Neutrophil (primary cell): ENCODE results near the gene MTMR2.

Experiments used
- H3K27ac ChIP-seq: fragments of 200-600 bp; sonication (generic); 2 replicates; pipeline ENCODE4 v1.5.1; 2016; ENCODE audit warnings: mild to moderate bottlenecking, moderate library complexity
- H3K27me3 ChIP-seq: fragments of 200-600 bp; sonication (generic); 2 replicates; pipeline ENCODE4 v1.6.0; 2016; ENCODE audit warnings: mild to moderate bottlenecking
- H3K36me3 ChIP-seq: fragments of 200-600 bp; sonication (generic); 2 replicates; pipeline ENCODE4 v1.5.1; 2017
- H3K4me1 ChIP-seq, 2 experiments: fragments of 200-600 bp in 1 of 2; sonication (generic) in 1 of 2; 1 replicate in 1 of 2; 2 replicates in 1 of 2; pipeline versions ENCODE4 v1.5.1 to v1.6.1; 2013 to 2016; ENCODE audit warnings: low read depth in 1 of 2, low read length in 1 of 2, mild to moderate bottlenecking in 1 of 2, moderate library complexity in 1 of 2; ENCODE audit not compliant: control insufficient read depth in 1 of 2, insufficient read depth in 1 of 2
- H3K4me3 ChIP-seq, 2 experiments: fragments of 200-600 bp in 1 of 2; sonication (generic) in 1 of 2; 1 replicate in 1 of 2; 2 replicates in 1 of 2; pipeline ENCODE4 v1.5.1; 2013 to 2016; ENCODE audit warnings: low read depth in 1 of 2, low read length in 1 of 2, mild to moderate bottlenecking in 1 of 2, moderate library complexity in 1 of 2
- H3K9me3 ChIP-seq: fragments of 200-600 bp; sonication (generic); 2 replicates; pipeline ENCODE4 v1.5.1; 2016
- TF ChIP-seq, protein P1 (sequence below): fragments of 200-600 bp; sonication (generic); IDR thresholded peaks from 2 replicates; pipeline ENCODE4 v1.5.1; 2016; ENCODE audit warnings: antibody characterized with exemption

MTMR2 gene

DNA sequence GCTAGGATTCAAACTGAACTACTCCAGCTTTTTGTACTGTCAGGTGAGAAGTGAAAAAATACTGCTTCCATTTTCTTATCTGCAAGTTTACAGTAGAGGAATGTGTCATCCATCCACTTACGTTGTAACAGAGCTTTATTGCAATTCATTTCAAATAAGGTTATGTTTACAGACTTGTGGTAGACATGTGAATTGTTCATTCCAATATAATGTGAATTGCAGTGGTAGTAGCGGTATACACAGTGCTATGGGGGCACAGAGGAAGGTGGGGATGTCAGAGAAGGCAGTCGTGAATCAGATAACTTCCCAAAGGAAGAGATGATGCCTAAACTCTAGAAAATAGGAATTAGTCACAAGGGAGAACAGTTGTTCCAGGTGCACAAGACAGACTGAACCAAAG, 91.1 kb downstream of the MTMR2 start:
- Histone ChIP-seq H3K9me3 (no peaks in the 10 kb centered on the region), H3K27ac (no peak overlapping the region), H3K4me3 (no peak overlapping the region), H3K4me1 (no peaks in the 10 kb centered on the region), H3K36me3 (peaks cover 74% of the 10 kb centered on the region), H3K27me3 (no peaks in the 10 kb centered on the region)
- TF ChIP-seq, protein P1, sequence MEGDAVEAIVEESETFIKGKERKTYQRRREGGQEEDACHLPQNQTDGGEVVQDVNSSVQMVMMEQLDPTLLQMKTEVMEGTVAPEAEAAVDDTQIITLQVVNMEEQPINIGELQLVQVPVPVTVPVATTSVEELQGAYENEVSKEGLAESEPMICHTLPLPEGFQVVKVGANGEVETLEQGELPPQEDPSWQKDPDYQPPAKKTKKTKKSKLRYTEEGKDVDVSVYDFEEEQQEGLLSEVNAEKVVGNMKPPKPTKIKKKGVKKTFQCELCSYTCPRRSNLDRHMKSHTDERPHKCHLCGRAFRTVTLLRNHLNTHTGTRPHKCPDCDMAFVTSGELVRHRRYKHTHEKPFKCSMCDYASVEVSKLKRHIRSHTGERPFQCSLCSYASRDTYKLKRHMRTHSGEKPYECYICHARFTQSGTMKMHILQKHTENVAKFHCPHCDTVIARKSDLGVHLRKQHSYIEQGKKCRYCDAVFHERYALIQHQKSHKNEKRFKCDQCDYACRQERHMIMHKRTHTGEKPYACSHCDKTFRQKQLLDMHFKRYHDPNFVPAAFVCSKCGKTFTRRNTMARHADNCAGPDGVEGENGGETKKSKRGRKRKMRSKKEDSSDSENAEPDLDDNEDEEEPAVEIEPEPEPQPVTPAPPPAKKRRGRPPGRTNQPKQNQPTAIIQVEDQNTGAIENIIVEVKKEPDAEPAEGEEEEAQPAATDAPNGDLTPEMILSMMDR: no peak

DNA sequence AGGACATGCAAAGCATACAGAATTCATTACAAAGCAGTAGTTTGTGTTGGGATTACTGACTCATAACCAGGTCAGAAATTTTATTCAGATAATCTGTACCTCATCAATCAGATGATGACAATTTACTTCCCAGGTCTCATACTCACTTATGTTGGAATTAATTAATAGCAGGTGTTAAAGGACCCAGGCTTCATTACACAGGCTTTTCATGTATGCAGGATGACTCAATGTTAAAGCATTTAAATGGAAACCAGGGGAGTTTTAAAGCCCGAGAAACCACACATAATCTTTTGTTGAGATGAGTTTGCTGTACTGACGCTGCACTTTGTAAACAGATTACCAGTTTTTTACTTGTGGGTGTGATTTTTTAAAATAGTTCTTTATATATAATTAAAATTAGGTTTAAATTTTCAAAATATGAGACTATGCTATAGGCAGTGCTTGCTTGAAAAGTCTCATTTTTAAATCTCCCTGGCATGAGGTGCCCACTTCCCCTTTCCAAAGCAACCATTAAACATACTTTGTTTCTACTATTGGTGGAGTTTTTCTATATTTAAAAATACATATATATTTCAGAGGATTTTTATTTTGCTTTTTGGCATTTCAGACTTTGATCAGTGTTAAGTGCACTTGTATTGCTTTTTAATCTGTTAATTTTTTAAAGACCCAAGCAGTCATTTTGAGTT, 92.6 kb downstream of the MTMR2 start:
- H3K27ac ChIP-seq: no peak overlapping the region
- H3K36me3 ChIP-seq: peaks cover 66% of the 10 kb centered on the region
- no peak overlapping the region for H3K4me3 ChIP-seq
- TF ChIP-seq, protein P1: no peak
- no peaks in the 10 kb centered on the region for H3K4me1 ChIP-seq
- no peaks in the 10 kb centered on the region for H3K9me3 ChIP-seq
- no peaks in the 10 kb centered on the region for H3K27me3 ChIP-seq

DNA sequence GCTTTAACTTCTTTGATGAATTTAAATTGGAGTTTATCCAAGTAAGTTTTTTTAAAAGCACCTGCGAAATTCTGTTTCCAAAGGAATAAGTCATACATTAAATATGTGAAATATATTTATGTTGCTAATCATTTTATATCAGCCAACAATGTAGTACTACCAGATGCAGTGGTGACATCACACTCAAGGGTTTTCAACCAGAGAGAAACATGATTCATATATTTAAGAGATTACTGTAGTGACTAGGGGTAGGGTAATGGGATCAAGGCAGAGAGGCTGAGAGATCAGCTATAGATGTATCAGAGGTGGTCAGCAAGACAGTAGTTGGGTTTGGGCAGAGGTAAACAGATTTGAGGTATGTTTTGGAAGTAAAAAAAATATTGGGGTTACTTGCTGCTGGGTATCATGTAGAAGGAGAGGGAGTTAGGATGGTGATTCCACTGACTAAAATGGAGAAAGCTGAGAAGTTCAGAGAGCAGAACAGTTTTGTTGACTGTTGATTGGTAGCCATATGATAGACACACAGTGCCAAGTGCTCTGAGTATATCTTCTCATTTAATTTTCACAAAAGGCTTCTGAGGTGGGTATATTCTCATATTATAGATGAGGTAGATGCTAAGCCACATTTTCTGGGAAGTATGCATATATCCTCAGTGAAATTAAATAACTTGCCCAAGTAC, 94.2 kb downstream of the MTMR2 start:
- Histone ChIP-seq H3K27ac (no peak overlapping the region), H3K4me1 (no peaks in the 10 kb centered on the region), H3K4me3 (no peak overlapping the region), H3K9me3 (no peaks in the 10 kb centered on the region), H3K27me3 (no peaks in the 10 kb centered on the region), H3K36me3 (peaks cover 70% of the 10 kb centered on the region)
- TF ChIP-seq, protein P1: no peak

DNA sequence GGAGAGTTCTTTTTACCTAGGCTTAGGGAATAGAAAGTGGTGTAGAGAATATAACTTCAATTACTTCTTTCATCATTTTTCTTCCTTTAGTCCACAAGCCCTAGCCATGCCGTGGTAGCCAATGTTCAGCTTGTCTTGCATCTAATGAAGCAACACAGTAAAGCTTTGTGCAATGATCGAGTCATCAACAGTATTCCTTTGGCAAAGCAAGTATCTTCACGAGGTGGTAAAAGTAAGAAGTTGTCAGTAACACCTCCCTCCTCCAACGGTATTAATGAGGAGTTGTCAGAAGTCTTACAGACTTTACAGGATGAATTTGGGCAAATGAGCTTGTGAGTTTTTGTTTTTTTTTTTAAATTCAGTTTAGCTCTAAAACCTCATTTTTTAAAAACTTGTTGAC, 96.2 kb downstream of the MTMR2 start:
- no peaks in the 10 kb centered on the region for H3K4me1 ChIP-seq
- peaks cover 63% of the 10 kb centered on the region for H3K36me3 ChIP-seq
- TF ChIP-seq, protein P1: no peak
- no peak overlapping the region for H3K4me3 ChIP-seq
- no peaks in the 10 kb centered on the region for H3K27me3 ChIP-seq
- no peaks in the 10 kb centered on the region for H3K9me3 ChIP-seq
- no peak overlapping the region for H3K27ac ChIP-seq

DNA sequence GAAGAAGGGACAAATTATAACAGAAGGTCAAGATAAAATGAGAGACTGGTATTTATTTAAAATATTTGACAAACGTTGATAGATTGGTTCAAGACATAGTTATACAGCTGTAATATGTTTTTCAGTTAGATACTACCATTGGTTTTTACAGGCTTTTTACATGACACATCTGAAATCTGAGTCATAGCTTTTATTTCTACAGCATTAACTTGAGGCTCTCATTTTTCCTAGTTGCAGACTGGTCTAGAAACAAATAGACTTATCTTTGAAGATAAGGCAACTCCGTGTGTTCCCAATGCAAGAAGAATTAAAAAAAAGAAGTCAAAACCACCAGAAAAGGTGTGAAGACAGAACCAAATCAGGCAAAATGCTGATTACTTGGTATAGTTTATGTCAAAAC, 102.3 kb downstream of the MTMR2 start:
- Histone ChIP-seq H3K36me3 (peaks cover 67% of the 10 kb centered on the region), H3K9me3 (no peaks in the 10 kb centered on the region), H3K4me1 (no peaks in the 10 kb centered on the region), H3K27me3 (no peaks in the 10 kb centered on the region), H3K27ac (no peak overlapping the region), H3K4me3 (no peak overlapping the region)
- TF ChIP-seq, protein P1: no peak
